GM18511 (cell line): ENCODE data around the gene PHC3.
"Not testable (repeated sequence)": the region's sequence is repeated elsewhere in the genome, so short reads cannot be mapped to it uniquely, and the experiment has no call there.

ENCODE experiments used
- ATAC-seq: cut with Tn5 transposase; IDR thresholded peaks from one replicate; pipeline ENCODE4 v1.9.1; 2021; ENCODE audit warnings: mild to moderate bottlenecking, moderate library complexity; ENCODE audit not compliant: unreplicated experiment

The PHC3 gene

DNA sequence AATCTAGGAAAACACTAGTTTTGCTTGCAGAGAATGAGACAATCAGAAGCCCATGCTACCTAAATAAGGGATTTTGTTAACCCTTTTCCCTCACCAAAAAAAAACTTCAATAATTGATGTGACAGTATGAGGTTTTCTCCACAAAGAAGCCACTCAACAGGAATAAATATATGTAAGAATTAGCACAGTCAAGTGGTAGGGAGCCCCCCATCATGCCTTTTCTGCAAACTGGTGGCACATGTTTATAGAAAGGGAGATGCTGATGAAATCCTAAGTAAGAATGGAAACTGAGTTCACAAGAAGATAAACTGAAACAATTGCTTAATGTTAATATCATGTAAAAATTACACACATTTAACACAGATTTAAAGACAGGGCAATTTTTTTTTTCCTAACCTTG, 51.0 kb downstream of the PHC3 start:
- ATAC-seq, result no peak

DNA sequence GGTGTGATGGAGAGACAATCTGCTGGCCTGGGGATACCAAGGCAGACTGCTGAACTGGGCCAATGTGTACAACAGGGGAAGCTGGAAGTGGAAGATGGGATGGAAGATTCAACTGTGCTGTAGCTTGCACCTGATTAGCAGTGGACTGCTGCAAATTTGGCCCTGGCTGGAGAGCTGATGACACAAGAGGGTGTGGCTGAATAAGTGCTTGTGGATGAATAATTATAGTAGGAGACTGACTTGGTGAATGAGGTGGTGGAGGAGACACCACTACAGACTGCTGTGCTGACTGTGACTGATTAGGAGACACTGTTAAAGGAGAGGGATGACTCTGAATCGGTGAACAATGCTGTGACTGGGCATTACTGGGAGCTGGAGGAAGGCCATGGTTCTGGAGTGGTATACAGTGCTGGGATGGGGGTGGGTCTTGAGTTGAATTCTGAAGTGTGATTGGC, 52.5 kb downstream of the PHC3 start:
- ATAC-seq, result peak; percentile 63

DNA sequence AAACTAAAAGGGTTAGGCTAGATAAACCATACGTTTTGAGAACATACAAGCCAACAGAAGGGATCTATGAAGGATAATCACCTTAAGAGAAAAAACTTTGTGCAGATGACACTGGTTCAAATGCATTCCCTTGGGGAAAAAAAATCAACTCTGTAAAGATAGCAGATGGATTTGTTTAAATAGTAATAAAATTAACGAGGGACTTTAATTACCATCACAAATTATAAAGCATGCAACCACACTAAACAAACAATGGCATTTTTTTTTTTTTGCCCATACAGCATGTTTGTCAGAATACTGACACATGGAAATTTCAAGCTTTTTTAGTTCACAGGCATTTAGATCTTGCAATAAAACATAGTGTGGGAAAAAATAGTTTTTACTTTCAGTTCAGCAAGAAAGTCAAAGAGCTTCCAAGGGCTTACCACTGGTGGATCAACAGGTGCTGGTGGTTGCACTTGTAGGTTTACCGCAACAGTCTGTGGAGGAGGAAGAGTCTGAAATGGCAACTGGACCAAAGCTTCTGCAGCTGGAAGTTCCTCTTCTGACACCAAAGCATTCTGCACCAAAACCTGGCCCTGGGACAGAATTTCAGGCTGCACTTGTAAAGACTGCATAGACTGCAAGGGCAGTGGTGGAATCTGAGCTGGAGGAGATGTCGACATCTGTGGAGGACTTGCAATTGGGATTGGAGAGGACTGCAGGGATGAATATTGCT, 53.1 kb downstream of the PHC3 start:
- ATAC-seq, result peak; percentile 93

DNA sequence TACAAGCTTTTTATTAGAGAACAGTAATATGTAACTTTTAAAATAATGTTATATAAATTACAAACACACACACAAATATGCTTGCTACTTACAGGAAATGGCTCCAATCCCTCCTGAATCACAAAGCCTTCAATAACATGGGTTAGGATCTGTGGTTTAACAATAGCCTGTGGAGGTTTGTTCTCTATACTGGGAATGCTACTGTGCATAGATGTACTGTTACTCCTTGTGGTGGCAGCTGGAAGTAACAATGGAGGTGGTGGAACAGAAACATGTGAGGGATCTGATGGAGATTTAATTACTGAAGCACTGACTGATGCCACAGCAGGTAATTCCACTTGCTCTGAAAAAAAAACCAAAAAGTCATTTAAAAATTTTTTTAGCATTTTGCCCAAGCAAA, 64.4 kb downstream of the PHC3 start:
- no peak for ATAC-seq

DNA sequence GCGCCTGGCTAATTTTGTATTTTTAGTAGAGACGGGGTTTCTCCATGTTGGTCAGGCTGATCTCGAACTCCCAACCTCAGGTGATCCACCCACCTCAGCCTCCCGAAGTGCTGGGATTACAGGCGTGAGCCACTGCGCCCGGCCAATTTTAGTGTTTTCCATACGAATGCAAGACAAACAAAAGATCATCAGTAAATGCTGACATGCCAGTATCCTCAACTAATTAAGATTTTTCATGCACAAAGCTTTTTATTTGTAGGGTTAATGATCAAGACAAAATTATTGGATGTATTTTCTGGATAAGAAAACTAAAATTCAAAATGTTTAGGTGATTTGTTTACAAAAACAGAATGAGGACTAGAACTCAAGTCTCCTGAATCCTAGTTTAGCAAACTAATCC, 67.4 kb downstream of the PHC3 start:
- not testable (repeated sequence) for ATAC-seq

DNA sequence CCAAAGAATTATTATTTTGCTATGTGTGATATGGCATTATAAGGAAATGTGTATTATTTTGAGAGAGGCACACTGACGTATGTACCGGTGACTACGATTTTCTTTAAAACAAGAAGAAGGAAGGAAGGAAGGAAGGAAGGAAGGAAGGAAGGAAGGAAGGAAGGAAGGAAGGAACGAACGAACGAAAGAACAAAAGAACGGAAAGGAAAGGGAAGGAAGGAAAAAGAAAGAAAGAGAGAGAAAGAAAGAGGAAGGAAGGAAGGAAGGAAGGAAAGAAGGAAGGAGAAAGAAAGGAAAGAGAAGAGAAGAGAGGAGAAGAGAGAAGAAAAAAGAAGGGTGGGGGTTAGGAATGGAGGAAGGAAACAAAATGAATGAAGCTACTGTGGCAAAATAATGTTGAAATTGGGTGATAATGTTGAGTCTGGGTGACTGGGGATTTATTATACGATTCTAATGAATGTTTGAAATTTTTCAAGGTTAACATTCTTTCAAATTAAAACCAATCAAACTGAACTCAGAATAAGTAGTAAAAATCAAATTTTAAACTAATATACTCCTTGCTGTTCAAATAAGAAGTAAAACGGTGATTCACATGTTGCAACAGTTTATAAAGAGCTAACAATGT, 70.3 kb downstream of the PHC3 start:
- no peak for ATAC-seq

DNA sequence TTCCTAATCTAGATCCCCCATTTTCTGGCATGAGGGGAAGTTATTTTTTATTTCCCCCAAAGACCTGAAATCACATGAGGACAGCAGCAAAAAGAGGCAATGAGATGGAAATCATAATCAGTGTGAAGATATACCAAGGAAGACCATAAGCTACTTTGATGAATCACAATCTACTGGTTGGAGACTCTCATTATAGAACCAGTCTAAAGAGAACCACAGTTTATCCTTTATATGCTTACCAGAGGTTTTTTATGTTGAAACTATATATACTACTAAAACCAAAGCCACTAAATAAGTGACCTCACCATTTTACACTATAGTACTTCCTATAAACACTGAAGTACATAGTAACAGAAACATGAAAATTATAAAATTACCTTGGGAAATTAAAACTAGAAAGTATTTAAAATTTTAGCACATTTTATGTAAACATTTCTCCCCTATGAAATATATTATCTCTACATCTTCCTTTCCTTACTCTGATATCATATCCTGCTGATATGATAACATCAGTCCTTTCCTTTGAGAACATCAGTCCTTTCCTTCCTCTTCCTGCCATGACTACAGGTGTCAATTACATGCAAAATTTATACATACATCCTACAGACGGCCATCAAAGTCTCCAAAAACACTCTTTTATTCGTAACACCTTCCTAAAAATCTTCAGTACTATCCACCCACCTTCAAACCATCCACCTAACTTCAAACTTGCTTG, 71.8 kb downstream of the PHC3 start:
- ATAC-seq, result no peak

DNA sequence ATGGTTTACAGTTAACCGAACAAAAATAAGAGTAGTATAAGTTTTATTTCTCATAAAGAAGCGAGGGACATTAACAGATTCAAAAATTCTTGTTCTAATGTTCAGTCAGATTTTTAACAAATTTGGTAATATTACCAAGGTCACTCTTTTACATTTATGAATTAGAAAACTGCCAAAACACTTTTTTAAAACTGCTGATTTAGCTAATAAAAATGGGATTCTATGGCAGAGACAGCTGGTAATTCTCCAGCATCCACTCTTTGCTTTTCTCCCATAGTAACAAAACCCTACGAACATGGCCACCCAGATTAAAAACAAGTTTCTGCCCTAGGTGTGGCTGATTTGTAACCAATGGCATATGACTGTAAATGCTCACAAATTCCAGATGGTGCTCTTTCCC, 72.6 kb downstream of the PHC3 start:
- no peak for ATAC-seq

DNA sequence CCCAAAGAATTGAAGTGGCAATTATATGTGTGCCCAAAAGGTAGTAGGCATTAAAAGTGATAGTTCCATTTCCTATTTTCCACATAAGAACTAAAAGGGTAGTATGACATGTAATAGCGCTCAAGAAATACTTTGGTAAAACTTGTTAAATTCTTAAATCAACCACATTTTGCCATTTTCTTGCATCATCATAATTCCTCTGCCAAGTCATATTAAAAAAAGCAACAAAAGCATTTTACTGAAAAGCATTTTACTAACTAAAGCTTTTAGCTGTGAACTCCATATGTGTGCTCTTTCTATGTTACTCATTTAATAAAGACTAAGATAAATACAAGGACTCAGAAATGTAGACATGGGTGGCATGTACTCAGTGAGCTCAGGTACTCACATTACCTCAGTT, 73.6 kb downstream of the PHC3 start:
- ATAC-seq, result no peak

DNA sequence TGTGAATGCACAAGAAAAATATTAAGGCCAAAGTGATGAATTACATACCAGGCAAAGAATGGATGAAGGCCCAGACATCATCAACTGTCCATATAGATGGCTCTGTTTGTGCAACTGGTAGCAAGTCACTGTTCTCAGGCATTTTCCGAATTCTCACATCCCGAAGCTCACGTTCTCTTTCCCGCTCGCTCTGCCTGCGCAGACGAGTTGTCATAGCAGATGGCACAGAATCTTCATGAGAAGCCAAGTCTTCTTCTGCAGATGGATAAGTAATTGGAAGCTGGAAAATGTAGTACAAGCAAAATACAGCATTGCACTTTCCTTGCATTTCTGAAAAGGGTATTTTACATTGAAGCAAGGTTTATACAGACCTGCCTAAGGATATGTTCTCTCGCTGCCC, 79.1 kb downstream of the PHC3 start:
- no peak for ATAC-seq

DNA sequence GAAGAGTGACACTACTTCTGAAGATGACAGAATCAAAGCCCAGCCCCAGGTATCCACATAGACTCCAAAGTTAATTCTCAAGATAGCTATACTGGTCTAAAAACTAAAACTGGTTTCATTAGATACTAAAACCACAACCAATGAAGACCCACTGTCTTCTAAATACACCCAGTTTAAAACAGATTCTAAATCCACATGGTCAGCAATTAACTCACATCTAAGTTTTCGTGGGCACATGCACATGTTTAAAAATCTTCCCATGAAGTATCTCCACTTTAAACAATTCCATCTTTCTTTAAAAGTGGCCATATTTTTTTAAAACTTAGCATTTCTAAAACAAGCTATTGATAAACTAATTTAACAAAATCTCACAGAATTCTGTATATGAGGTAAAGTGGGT, 80.6 kb downstream of the PHC3 start:
- no peak for ATAC-seq

DNA sequence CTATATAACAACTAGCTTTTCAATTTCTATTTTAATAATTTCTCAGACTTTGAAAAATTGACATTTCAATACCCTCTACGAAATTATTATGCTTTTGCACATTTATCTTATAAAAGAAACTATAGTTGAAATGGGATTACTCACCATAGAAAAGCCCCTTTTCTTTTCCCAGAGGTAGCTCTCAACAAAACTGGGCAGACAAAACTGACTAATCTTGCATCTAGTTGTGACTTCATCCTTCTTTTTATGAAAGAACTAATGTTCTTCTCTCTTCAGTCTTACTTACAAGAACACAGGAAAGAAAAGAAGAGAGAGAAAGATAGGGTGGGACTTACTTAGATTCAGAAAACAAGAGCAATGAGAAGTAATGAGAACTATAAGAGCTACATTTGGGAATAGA, 82.8 kb downstream of the PHC3 start:
- ATAC-seq, result no peak

DNA sequence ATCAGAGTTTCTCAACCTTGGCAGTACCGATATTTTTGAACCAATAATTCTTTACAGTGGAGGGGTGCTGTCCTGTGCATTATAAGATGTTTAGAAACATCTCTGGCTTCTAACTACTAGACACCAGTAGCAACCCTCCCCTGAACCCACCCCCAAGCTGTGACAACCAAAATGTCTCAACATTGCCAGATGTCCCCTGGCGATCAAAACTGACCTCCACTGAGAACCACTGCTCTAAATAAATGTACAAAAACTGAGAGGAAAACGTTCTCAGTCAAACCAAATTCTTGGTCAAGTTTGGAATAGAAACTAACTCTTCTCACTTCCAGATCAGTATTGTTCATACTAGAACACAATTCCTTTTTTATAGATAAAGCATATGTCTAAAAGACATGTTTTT, 85.2 kb downstream of the PHC3 start:
- ATAC-seq, result no peak

DNA sequence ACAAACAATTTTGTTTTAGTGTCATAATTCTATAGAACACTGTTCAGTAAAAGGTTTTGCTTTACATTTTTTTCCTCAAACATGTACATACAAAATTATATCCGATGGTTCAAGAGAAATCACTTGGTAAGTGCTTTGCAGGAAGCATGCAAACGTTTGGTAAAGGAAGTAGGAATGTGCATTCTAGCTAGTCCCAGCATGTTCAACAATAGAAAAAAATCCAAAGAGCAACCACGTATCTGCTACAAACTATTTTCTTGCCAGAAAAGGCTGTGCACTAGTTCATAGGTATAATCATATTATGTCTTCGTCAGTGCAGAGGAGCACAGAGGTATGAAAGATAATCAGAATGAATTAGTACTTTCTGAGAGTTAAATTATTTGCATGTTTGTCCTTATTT, 85.8 kb downstream of the PHC3 start:
- no peak for ATAC-seq

DNA sequence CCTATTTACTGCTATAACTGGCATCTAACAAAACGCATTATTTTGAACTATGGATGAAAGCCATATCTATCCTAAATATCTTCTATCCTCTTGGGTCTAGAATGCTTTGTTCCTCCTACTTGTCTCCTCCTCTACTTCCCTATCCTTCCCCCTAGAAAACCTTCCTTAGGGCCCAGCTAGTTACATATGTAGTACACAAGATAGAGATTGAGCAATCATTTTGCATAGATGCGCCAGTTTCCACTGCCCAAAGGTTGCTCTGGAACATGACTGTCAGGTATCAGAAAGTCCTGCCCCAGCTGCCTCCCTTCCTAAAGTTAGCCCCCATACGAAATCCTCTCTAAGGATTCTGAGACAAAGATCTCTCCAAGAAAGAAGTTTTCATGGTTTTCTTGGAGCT, 88.6 kb downstream of the PHC3 start:
- ATAC-seq, result no peak

DNA sequence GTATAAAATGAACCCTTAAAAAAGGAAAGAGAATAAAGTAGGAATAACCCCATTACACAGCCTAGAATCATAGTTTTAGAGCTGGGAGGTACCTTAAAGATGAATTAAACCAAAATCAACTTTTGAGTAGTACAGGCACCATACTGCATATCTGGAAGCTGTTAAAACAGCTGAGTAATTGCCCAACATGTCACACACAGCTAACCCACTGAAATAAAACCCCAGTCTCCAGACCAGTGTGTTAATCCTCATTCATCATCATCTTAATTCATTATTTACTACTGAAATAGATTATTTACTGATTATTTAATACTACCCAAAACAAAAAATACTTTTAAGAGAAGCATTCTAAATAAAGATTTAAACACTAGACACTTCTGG, 90.9 kb downstream of the PHC3 start:
- ATAC-seq, result no peak

DNA sequence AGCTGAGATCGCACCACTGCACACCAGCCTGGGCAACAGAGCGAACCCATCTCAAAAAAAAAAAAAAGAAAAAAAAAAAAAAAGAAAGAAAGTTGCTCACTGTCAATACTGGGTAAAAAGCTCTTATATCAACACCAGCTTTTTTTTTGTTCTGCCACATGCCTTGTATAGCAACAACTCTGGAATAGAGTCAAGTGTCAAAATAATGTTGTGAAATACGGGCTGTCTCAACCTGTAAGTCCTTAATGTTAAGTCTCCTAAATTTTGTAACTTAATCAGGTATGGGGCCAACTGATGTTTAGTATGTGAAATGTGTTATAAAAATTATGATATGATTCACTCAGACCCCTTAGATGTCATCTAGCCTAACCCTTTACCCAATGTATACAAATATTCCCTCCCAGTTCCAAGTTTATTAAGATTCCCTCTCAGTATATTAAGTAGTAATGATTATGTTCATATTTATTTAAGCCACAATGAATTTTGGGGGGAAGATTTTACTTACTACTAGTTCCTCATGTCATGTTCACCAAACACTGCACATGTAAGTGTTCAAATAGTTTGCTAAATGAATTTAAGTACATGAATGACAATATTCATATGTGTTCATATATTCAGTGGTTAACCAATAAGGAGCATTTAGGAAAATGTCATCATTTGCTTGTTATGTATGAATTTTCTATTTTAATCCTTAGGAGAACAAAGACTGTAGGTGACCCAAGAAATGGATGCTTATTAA, 91.5 kb downstream of the PHC3 start:
- ATAC-seq, result no peak

DNA sequence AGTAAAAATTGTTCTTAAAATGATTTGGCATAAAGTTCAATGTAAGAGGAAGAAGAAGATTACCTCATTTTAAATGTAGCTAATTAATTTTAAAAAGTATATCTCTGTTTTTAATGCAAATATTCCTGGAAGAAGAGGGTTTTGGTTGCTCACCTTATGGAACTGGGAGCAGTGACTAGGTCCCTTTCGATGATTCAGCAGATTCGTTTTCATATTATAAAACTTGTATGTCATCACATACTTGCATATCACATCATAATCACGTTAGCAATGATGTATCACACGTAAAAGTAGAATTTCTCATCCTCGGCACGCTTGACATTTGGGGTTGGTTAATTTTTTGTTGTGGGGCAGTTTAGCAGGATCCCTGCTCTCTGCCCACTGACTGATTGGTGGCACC, 96.1 kb downstream of the PHC3 start:
- ATAC-seq, result no peak

DNA sequence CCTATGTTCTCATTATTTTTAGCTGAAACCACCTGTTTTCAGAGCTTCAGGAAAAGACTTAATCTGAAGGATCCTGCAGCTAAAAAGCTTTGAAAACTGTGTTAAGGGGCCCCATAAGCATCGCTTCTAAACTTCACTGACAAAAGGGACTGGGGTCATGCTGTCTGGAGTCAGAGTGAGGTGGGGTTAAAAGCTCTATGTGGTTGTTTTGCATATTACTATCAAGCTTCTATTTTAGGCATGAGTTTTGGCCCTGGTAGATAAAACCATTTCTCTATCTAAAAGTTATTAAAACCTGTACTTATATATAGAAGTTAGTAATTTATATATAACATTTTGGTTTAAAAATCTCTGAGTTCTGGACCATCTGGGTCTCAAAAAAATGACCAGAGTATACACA, 98.2 kb downstream of the PHC3 start:
- ATAC-seq, result no peak

DNA sequence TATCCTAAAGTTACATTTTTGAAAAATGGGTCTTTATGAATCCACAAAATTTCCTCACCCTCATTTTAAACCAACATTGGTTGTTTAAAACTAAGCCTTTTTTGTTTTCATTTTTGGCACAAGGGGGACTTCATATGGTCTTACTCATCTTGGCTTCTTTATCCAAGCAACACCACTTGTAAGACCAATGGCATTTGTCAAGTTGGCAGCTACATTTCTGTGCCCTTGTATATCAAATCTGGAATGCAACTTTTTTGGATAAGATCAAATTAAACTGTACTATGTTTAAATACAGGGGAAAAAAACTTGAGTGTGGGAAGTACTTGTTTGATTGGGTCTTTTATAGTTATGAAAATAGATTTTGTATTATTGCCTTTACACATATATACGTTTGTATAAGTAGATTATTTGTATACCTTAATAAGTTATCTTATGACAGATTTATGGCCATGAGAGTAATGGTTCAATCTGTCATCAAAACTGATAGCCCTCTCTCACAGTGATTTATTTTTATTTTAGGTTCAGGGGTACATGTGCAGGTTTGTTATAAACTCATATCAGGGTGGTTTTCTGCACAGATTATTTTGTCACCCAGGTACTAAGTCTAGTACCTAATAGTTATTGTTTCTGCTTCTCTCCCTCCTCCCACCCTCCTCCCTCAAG, 100.3 kb downstream of the PHC3 start:
- no peak for ATAC-seq

DNA sequence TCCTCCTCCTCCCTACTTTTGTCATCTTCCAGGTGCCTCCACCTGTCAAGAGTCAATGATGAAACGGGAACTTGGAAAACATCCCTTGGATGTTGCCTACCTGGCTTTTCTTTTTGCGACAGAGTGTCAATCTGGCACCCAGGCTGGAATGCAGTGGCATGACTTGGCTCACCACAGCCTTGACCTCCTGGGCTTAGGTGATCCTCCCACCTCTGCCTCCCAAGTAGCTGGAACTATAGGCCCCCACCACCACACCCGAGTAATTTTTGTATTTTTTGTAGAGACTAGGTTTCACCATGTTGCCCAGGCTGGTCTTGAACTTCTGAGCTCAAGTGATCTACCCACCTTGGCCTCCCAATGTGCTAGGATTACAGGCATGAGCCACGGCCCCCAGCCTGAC, 100.9 kb downstream of the PHC3 start:
- no peak for ATAC-seq
